Measurements from ENCODE around the gene GYS1.
A peak's percentile ranks its signal among the peaks of the same experiment; 100 is the strongest.
"Not testable (repeated sequence)": the region's sequence is repeated elsewhere in the genome, so short reads cannot be mapped to it uniquely, and the experiment has no call there.

GYS1 gene

DNA sequence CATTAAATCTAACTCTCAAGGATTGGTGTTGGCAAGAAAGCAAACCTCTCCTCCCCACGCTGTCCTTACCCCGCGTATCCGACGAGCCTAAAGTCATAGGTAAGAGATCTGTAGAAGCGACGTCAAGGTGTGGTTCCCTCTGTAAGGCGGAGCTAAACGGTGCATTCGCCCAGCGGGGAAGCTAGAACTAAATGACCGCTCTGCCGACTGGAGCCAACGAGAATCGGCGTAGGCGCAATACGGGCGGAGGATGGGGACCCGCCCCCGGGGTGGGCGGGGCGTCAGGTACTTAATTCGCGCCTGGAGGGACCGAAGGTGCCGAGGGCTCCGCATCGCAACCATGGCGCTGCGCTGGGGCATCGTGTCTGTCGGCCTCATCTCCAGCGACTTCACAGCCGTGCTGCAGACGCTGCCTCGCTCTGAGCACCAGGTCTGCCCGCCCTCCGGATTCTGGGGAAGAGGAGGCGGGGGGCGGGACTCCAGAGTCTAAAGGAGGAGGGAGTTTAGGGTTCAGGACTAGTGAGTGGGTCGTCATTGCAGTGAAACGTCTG is 59.7 kb downstream of the GYS1 start, which contains the start of gene DHDH:
TSS of gene DHDH (plus strand) at position 318 of the 551 bp plus-strand sequence. CDS start at position 341, 23 bp downstream.
- DNase-seq: peak; percentile 96

DNA sequence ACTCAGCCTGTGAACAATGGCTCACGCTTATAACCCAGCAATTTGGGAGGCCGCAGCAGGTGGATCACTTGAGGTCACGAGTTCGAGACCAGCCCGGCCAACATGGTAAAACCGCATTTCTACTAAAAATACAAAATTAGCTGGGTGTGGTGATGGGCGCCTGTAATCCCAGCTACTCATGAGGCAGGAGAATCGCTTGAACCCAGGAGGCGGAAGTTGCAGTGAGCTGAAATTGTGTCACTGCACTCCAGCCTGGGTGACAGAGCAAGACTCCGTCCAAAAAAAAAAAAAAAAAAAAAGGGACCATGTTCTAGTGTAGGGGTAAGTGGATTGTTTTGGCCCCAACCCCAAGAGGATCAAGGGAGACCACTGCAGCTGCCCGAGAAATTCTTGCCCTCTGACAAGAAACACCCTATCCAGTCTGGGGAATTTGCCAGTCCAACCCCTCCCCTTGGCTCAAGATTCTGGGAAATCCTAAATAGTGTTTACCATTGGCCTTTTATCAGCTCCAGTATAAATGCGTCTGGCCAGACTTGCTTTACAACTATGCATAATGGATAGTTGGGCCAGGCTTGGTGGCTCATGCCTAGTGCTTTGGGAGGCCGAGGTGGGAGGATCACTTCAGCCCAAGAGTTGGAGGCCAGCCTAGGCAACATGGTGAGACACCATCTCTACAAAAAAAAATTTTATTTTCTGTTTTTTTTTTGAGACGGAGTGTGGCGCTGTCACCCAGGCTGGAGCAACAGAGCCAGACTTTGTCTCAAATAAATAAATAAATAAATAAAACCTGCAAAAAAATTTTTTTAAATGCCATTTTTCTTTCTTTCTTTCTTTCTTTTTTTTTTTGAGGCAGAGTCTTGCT is 64.7 kb downstream of the GYS1 start:
- no peak for DNase-seq

DNA sequence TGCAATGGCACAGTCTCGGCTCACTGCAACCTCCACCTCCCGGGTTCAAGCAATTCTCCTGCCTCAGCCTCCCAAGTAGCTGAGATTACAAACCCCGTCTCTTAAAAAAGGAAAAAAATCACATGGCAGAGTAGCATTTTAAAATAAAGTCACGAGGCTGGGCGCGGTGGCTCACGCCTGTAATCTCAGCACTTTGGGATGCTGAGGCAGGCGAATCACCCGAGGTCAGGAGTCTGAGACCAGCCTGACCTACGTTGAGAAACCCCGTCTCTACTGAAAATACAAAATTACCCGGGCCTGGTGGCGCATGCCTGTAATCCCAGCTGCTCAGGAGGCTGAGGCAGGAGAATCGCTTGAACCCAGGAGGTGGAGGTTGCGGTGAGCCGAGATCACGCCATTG is 65.4 kb downstream of the GYS1 start:
- not testable (repeated sequence) for DNase-seq

DNA sequence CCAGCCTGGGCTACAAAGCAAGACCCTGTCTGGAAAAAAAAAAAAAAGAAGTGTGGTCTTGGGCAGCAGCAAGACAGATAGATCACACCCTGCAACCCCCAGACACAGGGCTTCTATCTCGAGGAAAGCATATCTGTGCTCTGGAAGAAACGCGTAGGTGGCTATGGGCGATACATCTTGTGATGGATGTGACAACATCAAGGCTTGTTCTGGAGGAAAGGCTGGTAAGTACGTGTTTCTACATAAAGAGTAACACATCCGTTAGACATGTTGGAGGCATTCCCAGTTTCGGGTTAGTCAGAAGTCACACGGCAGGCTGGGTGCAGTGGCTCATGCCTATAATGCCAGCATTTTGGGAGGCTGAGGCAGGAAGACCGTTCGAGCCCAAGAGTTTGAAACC is 66.2 kb downstream of the GYS1 start:
- no peak for DNase-seq

DNA sequence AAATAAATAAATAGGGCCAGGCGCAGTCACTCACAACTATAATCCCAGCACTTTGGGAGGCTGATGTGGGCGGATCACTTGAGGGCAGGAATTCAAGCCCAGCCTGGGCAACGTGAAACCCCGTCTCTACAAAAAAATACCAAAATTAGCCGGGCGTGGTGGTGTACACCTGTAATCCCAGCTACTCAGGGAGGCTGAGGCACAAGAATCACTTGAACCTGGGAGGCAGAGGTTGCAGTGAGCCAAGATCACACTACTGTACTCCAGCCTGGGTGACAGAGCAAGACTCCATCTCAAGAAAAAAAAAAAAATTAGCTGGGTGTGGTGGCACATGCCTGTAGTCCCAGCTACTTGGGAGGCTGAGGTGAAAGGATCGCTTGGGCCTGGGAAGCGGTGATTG is 67.2 kb downstream of the GYS1 start:
- DNase-seq: not testable (repeated sequence)

DNA sequence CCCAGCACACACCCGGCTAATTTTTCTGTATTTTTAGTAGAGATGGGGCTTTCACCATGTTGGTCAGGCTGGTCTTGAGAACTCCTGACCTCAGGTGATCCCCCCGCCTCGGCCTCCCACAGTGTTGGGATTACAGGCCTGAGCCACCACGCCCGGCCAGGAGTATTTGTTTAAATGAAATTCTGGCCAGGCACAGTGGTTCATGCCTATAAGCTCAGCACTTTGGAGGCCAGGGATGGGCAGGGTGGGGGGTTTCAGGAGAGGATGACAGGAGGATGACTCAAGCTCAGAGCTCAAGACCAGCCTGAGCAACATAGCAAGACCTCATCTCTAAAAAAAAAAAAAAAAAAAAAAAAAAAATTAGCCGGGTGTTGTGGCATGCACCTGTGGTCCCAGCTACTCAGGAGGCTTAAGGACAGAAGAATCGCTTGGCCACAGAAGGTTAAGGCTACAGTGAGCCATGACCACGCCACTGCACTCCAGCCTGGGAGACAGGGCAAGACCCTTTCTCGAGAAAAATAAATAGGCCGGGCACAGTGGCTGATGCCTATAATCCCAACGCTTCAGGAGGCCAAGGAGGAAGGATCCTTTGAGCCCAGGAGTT is 67.8 kb downstream of the GYS1 start:
- no peak for DNase-seq

DNA sequence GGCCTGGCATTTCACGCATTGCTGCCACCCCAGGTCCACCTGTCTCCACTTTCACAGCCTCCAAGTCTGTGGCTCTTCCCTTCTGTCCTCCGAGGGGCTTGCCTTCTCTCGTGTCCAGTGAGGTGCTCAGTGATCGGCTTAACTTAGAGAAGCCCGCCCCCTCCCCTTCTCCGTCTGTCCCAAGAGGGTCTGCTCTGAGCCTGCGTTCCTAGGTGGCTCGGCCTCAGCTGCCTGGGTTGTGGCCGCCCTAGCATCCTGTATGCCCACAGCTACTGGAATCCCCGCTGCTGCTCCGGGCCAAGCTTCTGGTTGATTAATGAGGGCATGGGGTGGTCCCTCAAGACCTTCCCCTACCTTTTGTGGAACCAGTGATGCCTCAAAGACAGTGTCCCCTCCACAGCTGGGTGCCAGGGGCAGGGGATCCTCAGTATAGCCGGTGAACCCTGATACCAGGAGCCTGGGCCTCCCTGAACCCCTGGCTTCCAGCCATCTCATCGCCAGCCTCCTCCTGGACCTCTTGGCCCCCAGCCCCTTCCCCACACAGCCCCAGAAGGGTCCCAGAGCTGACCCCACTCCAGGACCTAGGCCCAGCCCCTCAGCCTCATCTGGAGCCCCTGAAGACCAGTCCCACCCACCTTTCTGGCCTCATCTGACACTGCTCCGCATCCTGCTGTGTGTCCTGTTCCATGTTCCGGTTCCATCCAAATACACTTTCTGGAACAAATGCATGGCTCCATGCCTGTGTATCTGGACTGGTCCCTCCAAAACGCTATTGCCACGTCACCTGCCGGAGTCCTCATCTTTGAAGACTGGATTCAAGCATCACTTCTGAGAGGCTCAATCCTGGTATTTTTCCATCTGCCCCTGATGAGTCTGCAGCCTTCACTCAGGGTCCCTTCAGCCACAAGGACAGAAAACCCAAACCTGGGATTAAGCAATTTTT is 70.3 kb downstream of the GYS1 start:
- DNase-seq: no peak

DNA sequence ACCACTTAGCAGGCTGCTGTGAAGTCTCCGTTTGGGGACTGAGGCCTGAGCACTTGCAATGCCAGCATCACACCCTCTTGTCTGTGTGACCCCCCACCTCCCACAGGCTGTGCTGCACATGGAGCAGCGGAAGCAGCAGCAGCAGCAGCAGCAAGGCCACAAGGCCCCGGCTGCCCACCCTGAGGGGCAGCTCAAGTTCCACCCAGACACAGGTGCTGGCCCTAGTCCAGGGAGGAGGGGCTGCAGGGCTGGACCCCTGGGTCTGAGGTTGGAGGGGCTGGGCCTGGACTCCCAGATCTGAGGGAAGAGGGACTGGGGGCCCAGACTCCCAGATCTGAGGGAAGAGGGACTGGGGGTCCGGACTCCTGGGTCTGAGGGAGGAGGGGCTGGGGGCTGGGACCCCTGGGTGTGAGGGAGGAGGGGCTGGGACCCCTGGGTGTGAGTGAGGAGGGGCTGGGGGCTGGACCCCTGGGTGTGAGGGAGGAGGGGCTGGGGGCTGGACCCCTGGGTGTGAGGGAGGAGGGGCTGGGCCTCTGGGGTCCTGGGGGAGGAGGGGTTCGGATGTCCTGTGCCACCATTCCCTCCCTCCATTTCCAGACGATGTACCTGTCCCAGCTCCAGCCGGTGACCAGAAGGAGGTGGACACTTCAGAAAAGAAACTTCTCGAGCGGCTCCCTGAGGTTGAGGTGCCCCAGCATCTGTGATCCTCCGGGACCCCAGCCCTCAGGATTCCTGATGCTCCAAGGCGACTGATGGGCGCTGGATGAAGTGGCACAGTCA is 71.2 kb downstream of the GYS1 start:
- no peak for DNase-seq

DNA sequence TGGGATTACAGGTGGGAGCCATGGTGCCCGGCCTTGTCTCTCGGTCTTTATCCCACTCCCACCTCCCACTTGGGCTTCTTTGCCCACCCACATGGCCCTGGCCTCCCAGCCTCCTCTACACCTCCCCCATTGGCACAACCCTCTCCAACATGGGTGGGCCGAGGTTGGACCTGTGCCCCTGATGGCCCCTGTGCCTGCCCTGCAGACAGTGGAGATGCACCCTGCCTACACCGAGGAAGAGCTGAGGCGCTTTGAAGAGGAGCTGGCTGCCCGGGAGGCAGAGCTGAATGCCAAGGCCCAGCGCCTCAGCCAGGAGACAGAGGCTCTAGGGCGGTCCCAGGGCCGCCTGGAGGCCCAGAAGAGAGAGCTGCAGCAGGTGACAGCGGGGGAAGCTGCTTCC is 72.2 kb downstream of the GYS1 start:
- no peak for DNase-seq

DNA sequence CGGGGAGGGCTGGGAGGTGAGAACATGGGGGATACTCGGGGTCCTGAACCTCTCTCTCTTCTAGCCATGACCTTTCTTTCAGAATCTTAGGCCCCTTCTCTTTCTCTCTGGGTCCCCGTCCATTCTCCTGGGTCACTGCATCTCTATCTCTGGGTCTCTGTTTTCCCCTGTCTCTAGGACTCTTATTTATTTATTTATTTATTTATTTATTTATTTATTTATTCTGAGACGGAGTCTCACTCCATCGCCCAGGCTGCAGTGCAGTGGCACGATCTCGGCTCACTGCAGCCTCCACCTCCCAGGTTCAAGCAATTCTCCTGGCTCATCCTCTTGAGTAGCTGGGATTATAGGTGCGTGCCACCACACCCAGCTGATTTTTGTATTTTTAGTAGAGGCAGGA is 73.8 kb downstream of the GYS1 start:
- not testable (repeated sequence) for DNase-seq

DNA sequence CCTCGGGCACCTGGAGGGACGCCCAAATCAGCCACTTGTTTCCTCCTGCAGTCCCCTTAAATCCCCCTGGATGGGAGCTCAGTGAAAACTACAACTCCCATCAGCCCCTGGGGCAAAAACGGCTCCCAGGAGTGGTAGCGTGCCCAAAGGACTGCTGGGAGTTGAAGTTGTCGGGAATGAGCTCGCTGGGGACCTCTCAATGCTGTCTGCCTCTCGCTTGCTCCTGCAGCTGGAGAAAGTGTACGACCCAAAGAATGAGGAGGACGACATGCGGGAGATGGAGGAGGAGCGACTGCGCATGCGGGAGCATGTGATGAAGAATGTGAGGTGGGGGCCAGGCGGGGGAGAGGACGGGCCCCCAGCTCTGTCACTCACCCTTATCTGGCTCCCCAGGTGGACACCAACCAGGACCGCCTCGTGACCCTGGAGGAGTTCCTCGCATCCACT is 74.3 kb downstream of the GYS1 start:
- no peak for DNase-seq
